ENCODE data around the gene NWD2. TPM values are rescaled to one million over a fixed set of nuclear protein-coding genes. Genes with fewer than 3 reads are reported as not detected.

The NWD2 gene
- polyA plus RNA-seq, 3 donors, result not detected

DNA sequence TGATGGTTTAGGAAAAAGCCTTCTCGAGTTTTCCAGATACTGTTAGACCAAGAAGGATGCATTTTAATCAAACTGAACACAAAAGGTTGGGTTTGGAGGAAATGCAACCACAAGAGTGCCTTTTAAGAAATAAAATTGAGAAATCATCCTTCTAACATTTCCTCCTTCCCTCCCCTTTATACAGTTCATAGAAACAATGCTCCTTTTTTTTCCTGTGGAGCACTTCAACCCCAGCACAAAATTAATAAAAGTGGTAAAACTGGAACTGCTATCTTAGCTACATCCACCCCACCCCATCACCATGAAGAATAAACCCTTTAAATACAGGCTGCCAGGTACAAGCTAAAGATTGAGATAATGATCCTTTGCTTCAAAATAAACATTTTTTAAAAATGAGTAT, 230.5 kb downstream of the NWD2 start:
- Mint-ChIP-seq H3K27me3 (ENCODE audit: low read depth in 3 of 3) (peaks cover 2 to 9% (median 6%) of the 10 kb centered on the region in 3 donors), H3K4me3 (no peak overlapping the region), H3K36me3 (no peaks in the 10 kb centered on the region), H3K9me3 (no peaks in the 10 kb centered on the region), H3K4me1 (peaks cover 26% of the 10 kb centered on the region), H3K27ac (no peak overlapping the region)
- Histone ChIP-seq H3K27ac (ENCODE audit: low read depth in 1 of 2, low read length in 2 of 2) (no peak overlapping the region), H2AFZ (ENCODE audit: insufficient read depth, low read depth, low read length, poor library complexity, severe bottlenecking) (no peak overlapping the region), H3K27me3 (ENCODE audit: control insufficient read depth in 2 of 2, insufficient read depth in 2 of 2, low read length in 2 of 2) (no peaks in the 10 kb centered on the region), H3K4me2 (replicated peaks; ENCODE audit: extremely low read depth, low read length, poor library complexity, severe bottlenecking) (no peak overlapping the region), H3K79me2 (ENCODE audit: insufficient read depth, low read length) (no peaks in the 10 kb centered on the region), H3K4me1 (ENCODE audit: control insufficient read depth in 1 of 2, insufficient read depth in 2 of 2, low read length in 2 of 2) (peaks cover 21% of the 10 kb centered on the region in 2 donors), H4K20me1 (ENCODE audit: insufficient read depth, low read length) (no peaks in the 10 kb centered on the region), H3K9ac (ENCODE audit: insufficient read depth, low read length, poor library complexity, severe bottlenecking) (no peak overlapping the region), H3K36me3 (replicated peaks in 1 of 2; ENCODE audit: control insufficient read depth in 1 of 2, insufficient read depth in 2 of 2, low read length in 2 of 2) (no peaks in the 10 kb centered on the region), H3K4me3 (replicated peaks in 1 of 3; ENCODE audit: low read depth in 2 of 3, low read length in 3 of 3) (no peak overlapping the region), H3K9me3 (replicated peaks in 1 of 2; ENCODE audit: control insufficient read depth in 1 of 2, insufficient read depth in 1 of 2, low read length in 2 of 2) (no peaks in the 10 kb centered on the region)
- intact Hi-C loops (cut with micrococcal nuclease), result no loop called here
- TF ChIP-seq, protein P1, sequence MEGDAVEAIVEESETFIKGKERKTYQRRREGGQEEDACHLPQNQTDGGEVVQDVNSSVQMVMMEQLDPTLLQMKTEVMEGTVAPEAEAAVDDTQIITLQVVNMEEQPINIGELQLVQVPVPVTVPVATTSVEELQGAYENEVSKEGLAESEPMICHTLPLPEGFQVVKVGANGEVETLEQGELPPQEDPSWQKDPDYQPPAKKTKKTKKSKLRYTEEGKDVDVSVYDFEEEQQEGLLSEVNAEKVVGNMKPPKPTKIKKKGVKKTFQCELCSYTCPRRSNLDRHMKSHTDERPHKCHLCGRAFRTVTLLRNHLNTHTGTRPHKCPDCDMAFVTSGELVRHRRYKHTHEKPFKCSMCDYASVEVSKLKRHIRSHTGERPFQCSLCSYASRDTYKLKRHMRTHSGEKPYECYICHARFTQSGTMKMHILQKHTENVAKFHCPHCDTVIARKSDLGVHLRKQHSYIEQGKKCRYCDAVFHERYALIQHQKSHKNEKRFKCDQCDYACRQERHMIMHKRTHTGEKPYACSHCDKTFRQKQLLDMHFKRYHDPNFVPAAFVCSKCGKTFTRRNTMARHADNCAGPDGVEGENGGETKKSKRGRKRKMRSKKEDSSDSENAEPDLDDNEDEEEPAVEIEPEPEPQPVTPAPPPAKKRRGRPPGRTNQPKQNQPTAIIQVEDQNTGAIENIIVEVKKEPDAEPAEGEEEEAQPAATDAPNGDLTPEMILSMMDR (IDR thresholded peaks at IDR 0.05), result no peak
- no peak for DNase-seq
- no CpG with 5 or more reads among the region's 1 CpG for WGBS (ENCODE audit: insufficient coverage)

GRCh38 chr4:37475776-37476175, 231.2 kb downstream of the NWD2 start:
- peaks cover 2 to 6% (median 6%) of the 10 kb centered on the region in 3 donors for H3K27me3 Mint-ChIP-seq (ENCODE audit: low read depth in 3 of 3)
- Histone ChIP-seq H2AFZ (ENCODE audit: insufficient read depth, low read depth, low read length, poor library complexity, severe bottlenecking) (no peak overlapping the region), H3K4me2 (replicated peaks; ENCODE audit: extremely low read depth, low read length, poor library complexity, severe bottlenecking) (no peak overlapping the region), H4K20me1 (ENCODE audit: insufficient read depth, low read length) (no peaks in the 10 kb centered on the region), H3K9me3 (replicated peaks in 1 of 2; ENCODE audit: control insufficient read depth in 1 of 2, insufficient read depth in 1 of 2, low read length in 2 of 2) (no peaks in the 10 kb centered on the region), H3K4me3 (replicated peaks in 1 of 3; ENCODE audit: low read depth in 2 of 3, low read length in 3 of 3) (no peak overlapping the region), H3K36me3 (replicated peaks in 1 of 2; ENCODE audit: control insufficient read depth in 1 of 2, insufficient read depth in 2 of 2, low read length in 2 of 2) (no peaks in the 10 kb centered on the region), H3K4me1 (ENCODE audit: control insufficient read depth in 1 of 2, insufficient read depth in 2 of 2, low read length in 2 of 2) (peaks cover 28% of the 10 kb centered on the region in 2 donors), H3K27me3 (ENCODE audit: control insufficient read depth in 2 of 2, insufficient read depth in 2 of 2, low read length in 2 of 2) (no peaks in the 10 kb centered on the region), H3K79me2 (ENCODE audit: insufficient read depth, low read length) (no peaks in the 10 kb centered on the region), H3K9ac (ENCODE audit: insufficient read depth, low read length, poor library complexity, severe bottlenecking) (no peak overlapping the region), H3K27ac (ENCODE audit: low read depth in 1 of 2, low read length in 2 of 2) (no peak overlapping the region)
- H3K36me3 Mint-ChIP-seq, result no peaks in the 10 kb centered on the region
- H3K27ac Mint-ChIP-seq, result no peak overlapping the region
- TF ChIP-seq, protein P1 (IDR thresholded peaks at IDR 0.05), result no peak
- H3K4me3 Mint-ChIP-seq, result no peak overlapping the region
- no CpG with 5 or more reads among the region's 1 CpG for WGBS (ENCODE audit: insufficient coverage)
- H3K9me3 Mint-ChIP-seq, result no peaks in the 10 kb centered on the region
- peaks cover 33% of the 10 kb centered on the region for H3K4me1 Mint-ChIP-seq
- intact Hi-C loops (cut with micrococcal nuclease), result no loop called here
- DNase-seq, result no peak
